Fibroblast of skin of abdomen (primary cell): ENCODE results near the gene MAP6. TPM values are rescaled to one million over a fixed set of nuclear protein-coding genes. Genes with fewer than 3 reads are reported as not detected.
"Not testable (repeated sequence)": the region's sequence is repeated elsewhere in the genome, so short reads cannot be mapped to it uniquely, and the experiment has no call there.

Experiments used
- DNase-seq: peaks from one replicate; pipeline ENCODE4 v3.0.0-alpha.2; 2013
- polyA plus RNA-seq, 2 experiments: library from polyadenylated mRNA; unstranded; fragments of 120-200 nt; gene quantifications; one replicate each; pipeline ENCODE4 v1.2.1, GENCODE V29; 2013; ENCODE audit not compliant: insufficient read length in 2 of 2

MAP6 gene
- 4.4 TPM for polyA plus RNA-seq (2013, experiment 1 of 2; ENCODE audit: insufficient read length)
- polyA plus RNA-seq (2013, experiment 2 of 2; ENCODE audit: insufficient read length): 4.5 TPM

DNA sequence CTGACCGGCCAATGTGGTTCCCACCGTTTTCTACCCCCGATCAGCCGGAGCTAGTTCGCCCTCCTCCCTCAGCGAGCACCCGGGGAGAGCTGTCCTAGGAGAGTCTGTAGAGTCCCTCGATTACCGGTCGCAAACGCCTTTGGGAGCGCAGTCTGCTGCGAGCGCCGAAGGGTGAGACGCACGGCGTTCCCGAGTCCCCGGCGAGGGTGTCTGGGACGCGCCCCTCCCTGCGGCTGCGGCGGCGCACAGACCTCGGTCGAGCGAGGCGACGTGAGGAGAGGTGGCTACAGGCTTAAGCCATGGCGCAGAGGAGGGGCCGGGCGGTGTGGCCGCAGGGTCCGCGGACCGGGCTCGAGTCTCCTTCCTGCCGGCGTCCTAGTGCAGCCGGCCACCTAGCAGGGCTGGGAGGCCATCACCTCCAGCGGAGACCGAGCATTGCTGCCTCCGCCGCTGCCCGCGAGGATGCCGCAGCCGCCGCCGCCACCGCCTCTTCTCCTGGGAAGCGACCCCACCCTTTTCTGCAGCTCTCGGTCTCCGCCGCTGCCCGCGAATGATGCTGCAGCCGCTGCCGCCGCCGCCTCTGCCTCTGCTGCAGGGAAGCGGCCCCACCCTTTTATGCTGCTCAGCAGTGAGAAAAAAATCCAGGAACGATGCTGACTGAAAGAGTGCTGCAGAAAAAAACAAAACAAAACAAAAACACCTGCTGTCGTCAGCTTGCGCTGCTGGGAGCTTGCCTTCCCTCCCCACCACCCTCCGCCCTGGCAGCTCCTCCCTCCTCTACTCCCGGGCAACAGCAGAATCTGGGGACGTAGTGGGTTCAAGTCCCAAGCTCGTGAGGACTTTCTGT, at the start of gene MAP6:
MAP6 (minus strand) TSS at position 588 of the 847 bp plus-strand sequence. CDS start 669 bp downstream, outside the sequence.
- DNase-seq: no peak

- no peak for DNase-seq
Measured at GRCh38 chr11:75717608-75718418, 49.0 kb upstream of the MAP6 start, which contains the start of gene MOGAT2. TSS of gene MOGAT2 (plus strand) at chr11:75717838. CDS start at chr11:75717889, 51 bp downstream.

- DNase-seq: no peak
Measured at GRCh38 chr11:75716659-75717058, 47.8 kb upstream of the MAP6 start.

GRCh38 chr11:75715688-75716087, 46.9 kb upstream of the MAP6 start:
- DNase-seq: no peak

DNA sequence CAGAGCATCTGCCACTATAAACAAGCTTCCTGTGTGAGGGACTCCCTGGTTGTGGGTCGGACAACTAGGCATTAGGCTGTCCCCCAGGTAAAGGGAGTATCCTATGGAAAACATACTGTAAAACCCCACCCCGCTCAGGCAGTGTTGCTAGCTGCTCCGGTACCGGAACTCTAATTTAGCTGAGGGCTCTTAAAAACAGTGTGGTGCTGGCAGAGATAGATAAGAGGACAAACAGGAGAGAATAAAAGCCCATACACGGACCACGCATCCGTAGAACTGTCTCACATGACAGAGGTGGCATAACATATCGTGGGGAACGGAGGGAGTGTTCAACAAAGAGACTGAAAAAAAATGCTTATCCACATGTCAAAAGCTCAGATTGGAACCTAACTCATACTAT, 45.4 kb upstream of the MAP6 start:
- no peak for DNase-seq

GRCh38 chr11:75706260-75706729, 37.5 kb upstream of the MAP6 start:
- peak; percentile 60 for DNase-seq

GRCh38 chr11:75705541-75705940, 36.7 kb upstream of the MAP6 start:
- DNase-seq: no peak

DNA sequence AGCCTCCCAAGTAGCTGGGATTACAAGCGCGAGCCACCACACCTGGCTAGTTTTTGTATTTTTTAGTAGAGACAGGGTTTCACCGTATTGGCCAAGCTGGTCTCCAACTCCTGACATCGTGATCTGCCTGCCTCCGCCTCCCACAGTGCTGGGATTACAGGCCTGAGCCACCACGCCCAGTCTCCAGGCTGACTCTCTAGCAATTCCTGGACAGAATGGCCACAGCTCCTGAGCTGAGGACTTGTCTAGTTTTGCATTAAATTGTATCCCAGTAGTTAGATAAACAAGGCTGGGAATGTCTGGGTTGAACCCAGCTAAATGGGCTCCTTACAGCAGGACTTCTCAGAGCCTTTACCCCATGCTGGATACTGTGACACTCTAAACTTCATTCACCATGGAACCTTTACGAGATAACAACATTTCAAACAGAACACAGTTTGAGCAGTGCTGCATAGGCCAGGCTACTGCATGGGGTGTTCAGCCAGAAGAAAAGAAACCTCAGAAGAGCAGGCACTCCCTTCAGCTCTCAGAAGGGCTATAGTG, 34.9 kb upstream of the MAP6 start:
- no peak for DNase-seq

DNA sequence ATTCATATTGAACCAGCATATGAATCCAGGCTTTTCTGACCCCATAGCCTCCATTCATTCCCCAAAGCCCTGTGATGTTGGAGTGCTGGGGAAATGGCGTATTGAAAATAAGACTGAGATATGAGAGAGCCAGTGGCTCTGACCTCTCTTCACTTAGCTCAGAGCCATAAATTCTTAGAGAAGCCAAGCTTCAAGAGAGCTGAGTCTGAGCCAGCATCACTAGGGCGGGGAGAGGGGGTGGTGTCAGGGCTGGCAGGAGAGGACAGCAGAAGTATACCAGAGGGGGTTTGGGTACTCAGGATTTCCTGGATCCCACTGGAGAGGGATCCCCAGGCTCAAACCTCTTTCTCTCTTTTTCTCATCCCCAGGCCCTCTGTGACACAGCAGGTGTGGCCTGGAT, 32.1 kb upstream of the MAP6 start:
- no peak for DNase-seq

- no peak for DNase-seq
Measured at GRCh38 chr11:75697906-75698581, 29.2 kb upstream of the MAP6 start.

DNA sequence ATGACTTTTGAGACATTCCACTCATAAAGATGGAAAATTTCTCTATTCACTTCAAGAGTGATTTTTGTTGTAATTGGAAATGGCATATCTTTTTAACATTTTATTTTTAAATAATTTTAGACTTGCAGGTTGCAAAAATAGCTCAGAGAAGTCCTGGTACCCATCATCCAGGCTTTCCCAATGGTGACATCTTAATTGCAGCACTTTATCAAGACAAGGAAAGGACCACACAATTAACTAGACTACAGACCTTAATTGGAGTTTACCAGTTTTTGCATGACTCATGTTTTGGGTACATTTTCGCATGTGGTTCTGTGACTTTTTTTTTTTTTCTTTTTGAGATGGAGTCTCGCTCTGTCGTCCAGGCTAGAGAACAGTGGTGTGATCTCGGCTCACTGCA, 23.0 kb upstream of the MAP6 start:
- no peak for DNase-seq

DNA sequence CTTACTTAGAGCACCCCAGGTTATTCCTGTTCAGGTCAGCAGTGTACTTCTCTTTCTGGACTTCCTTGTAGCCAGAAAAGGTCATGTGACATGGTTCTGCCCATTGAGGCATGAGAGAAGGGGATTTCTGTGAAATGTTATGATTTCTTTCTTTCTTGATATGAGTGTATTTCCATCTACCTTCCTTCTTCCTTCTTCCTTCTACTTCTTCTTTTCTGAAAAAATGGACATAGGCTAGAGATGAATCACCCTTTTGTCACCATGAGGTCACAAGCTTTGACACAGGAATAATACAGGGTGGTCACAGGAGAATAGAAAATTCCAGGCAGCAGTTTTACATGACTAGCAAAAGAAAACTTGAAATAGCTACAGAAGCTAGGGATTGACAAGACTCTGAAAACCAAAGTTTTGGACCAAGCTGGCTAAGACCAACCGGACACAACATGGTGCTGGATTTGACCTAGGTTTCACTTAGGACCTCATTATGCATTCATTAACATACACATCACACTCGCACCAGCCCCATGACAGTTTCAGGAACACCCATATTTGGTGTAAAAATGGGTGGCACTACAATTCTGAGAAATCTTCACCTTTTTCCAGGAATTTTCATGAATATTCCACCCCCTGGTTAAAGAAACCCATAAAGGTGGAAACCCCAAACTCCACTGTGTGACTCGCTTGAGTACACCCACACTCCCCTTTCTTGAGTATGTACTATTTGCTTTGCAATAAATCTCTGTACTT, 21.2 kb upstream of the MAP6 start:
- no peak for DNase-seq

GRCh38 chr11:75683856-75684255, 15.0 kb upstream of the MAP6 start:
- not testable (repeated sequence) for DNase-seq

- DNase-seq: no peak
Measured at GRCh38 chr11:75679566-75679965, 10.7 kb upstream of the MAP6 start.

- DNase-seq: no peak
Measured at GRCh38 chr11:75678620-75679259, 9.9 kb upstream of the MAP6 start.

DNA sequence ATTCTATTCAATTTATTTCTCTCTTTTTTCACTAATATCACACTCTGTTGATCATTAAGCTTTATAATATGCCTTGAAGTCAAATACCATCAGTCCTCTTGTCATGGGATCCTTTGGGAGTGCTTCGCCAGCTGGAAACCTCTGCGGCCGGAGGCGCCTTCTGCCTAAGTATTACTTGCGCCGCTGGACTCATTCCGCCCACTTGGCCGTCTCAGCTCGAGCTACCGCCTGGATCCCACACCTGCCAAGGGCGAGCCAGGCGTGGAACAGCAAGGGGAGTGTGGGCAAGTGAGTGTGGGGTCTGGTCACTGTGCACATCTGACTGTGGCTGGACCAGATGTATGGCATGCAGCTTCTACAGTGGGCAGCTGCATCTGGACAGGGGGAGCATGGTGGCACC, 9.1 kb upstream of the MAP6 start:
- DNase-seq: no peak

- no peak for DNase-seq
Measured at GRCh38 chr11:75677275-75677674, 8.4 kb upstream of the MAP6 start.

DNA sequence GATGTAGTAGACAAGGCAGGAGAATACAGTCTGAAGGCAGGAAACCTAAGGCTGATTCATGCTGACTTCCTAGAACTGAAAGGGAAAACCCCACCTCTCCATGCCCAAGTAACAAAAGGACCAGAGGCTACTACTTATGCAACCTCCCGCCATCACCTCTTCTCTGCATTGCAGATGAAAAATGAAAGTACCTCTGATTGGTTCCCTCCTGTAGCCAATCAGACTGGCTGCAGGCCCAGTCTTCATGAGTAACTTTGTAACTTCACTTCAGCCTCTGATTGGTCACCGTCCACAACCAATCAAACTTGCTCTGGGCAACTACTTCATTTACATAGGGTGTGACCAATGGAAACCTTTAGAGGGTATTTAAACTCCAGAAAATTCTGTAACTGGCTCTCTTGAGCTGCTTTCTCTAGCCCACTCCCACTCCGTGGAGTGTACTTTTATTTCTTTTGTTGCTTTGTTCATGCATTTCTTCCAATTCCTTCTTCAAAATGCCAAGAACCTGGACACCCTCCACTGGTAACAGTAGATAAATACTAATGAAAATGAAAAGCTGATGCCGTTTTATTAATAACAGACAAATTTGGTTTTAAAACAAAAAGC, 5.2 kb upstream of the MAP6 start:
- DNase-seq: peak; percentile 39

GRCh38 chr11:75667831-75668450, 897 bp downstream of the MAP6 start:
- peak; percentile 62 for DNase-seq

GRCh38 chr11:75667255-75667830, 1.5 kb downstream of the MAP6 start:
- no peak for DNase-seq
